Activated CD4-positive, CD25-positive, alpha-beta regulatory T cell treated with anti-CD3 and anti-CD28 coated beads, Interleukin-2, amount 50 U/mL, for 16 hours (primary cell): Measurements from ENCODE around the gene DTYMK.
"Not testable (repeated sequence)": the region's sequence is repeated elsewhere in the genome, so short reads cannot be mapped to it uniquely, and the experiment has no call there.

Experiments used
- DNase-seq: peaks from one replicate; pipeline ENCODE4 v3.0.0-alpha.2; 2020; ENCODE audit warnings: low read depth, low spot score

Gene DTYMK

DNA sequence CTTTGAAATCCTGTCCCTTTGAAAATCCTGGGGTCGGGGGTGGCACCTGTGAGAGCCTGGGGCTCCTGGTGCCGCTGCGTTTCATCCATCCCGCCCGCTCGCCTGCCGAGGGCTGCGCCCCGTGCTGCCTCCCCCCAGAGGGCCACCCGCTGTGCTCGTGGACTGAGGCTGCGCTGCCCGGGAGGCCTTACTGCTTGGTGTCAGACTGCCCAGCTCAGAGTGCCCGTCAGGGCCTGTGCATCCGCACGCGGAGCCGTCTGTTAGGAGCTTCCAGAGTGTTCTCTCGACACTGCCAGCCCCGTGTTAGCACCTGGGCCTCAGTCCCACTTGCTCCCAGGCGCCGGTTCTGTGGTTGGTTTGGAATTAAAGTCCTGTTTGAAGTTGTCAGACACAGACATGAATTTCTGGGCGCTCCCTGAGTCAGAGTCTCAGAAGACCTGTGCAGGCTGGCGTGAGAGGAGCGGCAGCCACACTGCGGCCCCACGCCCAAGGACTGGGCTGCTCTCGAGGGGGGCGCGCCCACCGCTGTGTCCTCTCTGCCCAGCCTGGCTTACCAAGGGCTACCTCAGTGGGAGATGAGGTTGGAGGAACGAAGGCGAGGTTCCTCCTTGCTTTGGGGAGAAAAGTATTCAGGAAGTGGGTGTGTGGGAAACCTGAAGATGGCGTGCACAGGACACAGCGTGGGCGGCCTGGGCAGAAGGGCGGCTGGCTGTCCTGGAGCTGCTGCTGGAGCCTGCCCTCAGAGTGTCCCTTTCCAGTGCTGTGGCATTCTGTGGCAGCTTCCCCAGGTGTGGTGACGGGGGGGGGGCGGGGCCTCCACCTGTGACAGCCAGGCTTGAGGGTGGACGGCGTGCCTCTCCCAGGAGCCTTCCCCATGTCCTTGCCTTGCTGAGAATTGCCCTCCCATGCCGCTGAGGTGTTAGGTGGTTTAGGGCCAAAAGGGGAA is 14.1 kb downstream of the DTYMK start:
- DNase-seq = no peak

DNA sequence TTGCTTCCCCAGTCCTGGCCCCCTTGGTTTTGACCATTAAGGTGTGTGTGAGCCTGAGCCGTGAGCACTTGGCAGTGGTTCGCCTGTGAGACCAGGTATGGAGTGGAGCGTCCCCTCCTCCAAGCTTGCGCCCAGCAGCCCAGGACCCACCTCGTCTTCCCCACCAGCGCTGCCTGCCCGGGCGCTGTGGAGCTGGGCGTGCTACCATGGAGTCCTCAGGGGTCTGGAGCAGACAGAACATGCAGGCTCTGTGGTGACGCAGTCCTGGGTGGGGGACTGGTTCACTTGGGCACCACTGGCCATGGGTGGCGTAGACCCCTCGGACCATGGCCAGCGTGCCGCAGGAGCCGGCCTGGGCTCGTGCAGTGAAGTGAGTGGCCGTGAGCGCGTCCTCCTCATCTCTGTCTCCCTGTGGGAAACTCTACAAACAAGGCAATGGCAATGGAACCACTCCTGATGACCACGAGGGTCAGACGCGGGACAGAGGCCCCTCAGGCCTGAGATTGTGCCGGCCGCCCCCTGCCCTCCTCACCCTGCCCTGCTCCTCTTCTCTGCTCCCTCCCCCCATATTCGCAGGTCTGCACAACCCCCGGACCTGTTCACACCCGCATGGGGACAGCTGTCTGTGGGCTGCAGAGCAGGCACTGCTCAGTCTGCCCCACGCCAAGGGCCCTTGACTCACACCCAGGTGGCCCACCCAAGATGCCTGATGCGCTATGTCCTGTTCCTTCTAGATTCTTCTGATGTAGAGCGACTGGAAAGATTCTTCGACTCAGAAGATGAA is 15.0 kb downstream of the DTYMK start:
- DNase-seq = no peak

DNA sequence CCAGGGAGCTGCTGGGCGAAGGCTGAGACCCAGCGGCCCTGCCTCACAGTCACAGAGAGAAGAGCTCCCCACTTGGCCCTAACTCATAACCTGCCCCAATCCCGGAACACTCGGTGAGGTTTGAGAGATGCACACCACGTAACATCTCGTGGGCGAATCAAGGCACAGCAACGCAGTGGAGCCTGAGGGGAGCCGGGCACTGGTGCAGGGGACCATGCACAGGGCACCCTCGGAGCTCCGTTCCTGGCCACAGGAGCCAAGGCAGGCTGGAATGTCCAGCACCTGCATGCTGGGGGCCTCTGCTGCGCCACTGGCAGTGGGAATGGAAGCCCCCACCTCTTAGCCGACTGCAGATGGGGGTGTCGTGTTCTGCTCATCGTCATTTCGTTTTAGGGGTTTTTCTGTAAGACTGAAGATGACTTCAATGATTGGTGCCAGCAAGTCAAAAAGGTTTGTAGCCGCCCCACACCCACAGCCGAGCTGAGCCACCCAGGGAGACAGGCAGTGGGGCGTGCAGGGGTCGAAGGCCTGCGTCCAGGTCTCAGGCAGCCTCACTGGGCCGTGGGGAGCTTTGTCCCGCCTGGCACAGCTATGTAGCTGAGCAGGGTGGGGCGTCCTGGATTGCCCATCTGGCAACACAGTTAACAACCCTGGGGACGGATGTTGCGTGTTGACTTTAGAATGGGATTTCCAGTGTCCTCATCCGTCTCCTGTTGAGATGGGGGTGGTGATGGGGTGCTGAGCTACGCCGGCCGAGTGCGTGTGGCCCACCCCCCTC is 16.1 kb downstream of the DTYMK start:
- DNase-seq = no peak

DNA sequence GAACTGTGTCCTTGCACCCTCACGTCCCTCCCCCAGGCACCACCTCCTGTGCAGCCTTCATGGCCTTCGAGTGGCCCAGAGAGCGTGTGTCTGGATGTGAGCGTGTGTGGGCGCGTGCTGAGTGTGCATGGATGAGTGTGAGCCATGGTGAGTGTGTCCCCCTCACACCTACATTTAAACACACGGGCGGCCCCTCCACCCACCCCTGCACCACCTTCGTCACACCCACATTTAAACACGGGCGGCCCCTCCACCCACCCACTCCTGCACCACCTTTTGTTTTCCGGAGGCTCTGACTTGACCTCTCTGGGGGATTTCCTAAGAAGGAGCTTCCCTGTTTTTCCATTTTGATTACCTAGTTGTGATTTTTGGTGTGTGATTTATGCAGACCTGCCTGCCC is 17.8 kb downstream of the DTYMK start:
- DNase-seq = no peak

DNA sequence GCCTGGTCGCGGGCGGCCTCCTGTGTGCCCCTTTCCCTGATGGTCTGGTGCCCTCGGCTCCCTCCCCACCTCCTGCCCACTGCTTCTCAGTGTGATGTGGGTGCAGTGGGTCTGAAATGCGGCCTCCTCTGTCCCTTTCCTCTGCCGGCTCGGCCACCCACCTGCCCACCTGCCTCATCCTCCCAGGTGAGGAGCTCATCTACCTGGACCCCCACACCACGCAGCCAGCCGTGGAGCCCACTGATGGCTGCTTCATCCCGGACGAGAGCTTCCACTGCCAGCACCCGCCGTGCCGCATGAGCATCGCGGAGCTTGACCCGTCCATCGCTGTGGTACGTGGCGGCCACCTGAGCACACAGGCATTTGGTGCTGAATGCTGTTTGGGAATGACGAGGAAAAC is 18.3 kb downstream of the DTYMK start:
- no peak for DNase-seq

DNA sequence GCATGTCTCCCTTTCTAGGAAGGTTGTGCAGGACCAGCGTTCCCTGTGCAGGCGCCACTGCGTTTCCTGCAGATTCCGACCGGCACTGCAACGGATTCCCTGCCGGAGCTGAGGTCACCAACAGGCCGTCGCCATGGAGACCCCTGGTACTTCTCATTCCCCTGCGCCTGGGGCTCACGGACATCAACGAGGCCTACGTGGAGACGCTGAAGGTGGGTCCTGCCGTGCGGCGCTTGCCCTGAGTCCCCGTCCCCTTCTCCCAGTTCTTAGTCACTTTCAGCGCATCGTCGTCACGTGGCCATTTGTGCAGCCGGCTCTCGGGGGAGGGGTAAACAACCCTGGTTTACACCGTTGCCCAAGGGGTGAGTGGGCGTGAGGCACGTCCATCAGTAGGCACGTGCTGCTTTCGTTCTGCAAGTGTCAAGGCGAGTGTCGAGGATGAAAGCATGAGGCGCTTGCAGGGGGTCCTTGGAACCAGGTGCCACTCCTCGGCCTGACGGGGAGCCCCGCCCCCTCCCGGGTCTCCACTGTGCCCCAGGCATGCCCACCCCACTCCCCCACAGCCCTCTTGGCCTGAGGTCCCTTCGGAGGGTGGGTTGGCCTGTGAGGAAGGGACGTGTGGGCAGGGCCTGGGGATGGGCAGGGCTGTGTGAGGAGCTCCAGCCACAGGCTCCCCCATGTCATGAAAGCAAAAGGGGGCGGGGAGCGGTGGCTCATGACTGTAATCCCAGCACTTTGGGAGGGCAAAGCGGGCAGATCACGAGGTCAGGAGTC is 19.8 kb downstream of the DTYMK start:
- no peak for DNase-seq

DNA sequence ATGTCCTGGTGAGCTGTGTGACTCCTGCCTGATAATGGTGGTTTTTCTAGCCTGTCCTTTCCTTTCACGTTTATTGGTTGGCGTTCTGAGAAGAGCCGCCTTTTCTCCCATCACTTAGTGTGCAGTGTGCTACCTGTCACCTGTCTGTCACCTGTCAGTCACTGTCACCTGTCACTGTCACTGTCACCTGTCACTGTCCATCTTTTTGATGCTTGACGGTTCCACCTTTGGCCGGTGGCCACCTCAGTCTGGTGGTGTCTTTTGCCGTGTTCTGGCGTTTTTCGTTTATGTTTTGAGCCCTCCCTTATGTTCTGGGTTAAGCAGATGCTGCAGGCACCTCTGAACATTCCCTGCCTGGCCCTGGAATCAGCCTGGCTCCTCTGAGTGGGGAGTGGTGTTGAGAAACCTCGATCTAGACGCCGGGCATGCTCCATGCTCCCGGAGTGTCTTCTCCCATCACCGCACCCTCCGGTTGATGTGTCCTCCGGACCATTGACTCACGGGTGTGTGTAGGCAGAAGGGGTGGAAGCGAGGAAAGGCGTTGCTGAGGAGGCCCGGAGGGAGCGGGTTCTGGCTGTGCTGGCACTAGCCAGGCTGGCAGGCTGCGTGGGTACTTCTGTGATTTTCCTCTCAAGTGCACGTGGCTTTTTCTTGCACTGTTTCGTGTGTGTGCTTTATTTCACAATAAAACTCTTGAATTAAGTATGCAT is 20.7 kb downstream of the DTYMK start:
- no peak for DNase-seq

DNA sequence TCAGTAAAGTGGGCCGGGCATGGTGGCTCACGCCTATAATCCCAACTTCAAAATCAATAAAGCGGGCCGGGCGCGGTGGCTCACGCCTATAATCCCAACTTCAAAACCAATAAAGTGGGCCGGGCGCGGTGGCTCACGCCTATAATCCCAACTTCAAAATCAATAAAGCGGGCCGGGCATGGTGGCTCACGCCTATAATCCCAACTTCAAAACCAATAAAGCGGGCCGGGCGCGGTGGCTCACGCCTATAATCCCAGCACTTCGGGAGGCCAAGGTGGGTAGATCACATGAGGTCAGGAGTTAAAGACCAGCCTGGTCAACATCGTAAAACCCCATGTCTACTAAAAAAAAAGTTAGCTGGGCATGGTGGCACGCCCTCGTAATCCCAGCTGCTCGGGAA is 23.9 kb downstream of the DTYMK start:
- DNase-seq = not testable (repeated sequence)

DNA sequence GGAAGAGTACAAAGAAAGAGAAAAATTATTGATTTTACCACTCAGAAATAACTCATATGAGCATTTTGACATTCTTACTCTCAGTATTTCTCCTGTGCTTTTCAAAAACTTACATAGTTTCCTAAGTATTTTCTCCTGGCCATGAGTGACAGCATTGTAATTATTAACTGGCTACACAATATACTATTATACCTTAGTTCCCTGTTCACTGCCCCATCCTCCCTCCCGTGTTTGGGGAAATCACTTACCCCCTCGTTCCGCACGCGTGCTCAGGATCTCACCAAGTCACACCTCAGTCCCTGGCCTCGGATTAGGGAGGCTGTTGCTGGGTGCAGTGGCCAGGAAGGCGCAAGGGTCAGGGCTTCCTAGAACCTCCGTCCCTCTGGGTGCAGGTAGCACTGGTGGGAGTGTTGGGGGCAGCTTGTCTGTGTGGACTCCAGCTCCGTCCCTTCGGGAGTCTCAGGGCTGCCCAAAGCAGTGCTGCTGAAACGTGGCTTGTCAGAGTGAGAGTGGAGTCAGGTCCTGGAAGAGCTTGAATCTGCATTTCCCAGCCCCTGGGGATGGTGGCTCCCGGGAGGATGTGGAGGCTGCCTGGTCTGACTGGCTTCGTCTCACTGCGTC is 25.9 kb downstream of the DTYMK start:
- DNase-seq = no peak

DNA sequence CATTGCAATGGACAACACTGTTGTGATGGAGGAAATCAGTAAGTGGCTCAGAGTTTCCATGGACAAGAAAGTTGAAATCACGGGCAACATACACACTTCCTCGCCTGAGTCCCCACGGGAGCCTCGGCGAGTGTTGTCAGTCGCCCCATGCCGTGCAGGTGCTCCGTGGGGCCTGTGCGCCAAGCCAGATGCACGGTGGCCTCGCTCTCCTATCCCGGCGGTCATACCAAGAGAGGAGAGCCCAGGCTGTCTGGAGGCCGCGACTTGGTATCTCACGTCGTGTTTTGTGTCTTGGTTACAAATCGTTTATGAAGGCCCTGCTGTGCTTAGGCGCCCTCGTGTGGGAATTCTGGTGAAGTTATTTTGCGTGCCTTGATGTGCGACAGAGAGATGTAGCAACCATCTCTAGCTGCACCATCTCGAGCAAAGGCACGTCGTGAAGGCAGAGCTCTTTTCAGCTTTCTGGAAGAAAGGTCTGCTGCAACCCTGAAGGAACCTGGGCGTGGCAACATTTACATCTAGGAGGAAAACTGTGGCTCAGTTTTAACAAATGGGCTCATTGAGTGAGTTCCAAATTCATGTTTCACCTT is 27.4 kb downstream of the DTYMK start:
- no peak for DNase-seq

DNA sequence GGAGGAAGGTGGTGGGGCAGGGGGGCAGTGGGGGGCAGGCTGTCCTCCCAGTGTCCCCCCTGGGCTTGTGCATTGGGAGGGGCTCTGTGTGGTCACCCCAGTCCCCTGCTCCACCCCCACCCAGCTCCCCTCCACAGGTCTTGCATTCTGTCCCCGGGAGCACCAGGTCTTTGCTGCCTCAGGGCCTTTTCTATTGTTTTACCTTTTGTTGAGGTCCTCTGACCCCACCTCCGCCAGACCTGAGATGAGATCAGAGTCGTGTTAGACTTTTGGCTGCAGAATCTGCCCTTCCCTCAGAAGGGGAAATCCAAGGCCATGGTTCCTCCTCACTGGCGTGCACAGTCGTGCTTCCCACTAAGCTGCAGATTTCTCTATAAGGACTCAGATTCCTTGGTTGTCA is 28.3 kb downstream of the DTYMK start:
- no peak for DNase-seq

DNA sequence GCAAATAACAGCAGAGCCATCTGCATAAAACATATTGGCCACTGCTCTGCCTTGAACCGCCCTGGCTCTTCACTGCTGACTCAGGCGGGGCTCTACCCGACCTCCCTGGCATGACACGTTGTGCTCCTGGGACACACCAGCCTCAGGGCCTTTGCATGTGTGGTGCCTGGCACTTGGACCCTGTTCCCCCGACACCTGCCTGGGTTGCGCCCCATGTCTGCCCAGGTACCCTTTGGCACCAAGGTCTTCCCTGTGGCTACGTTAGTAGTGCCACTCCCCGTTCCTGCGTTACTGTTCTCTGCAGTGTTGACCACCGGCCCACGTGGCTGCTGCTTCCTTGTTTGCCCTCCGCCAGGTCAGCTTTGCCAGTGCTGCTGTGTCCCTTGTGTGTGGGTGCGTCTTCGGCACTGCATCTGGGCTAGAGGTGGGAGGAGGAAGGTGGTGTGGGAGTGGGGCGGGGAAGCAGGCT is 28.8 kb downstream of the DTYMK start:
- no peak for DNase-seq

DNA sequence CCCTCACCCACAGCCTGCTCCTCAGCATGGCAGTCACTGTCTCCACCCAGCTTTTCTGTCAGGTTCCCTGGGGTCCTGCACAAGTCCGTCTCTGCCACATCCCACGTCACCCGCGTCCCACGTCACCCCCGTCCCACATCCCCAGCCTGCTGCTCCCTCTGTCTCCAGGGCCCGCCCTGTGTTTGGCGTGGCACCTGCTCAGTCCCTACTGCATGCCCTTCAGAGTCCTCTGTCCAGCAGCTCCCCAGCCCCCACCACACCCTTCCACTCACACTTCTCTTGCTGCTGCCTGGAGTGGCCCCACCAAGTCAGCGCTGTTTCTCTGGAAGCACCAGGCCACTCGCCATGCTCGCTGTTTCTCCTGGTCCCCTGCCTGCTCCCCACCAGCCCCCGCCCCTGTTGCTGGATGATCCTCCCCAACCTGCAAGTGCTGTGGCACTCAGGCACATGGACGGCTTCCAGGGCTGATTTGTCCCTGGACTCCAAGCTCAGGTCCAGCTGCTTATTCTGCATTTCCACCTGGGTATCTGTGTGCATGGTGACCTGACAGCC is 30.3 kb downstream of the DTYMK start:
- no peak for DNase-seq

DNA sequence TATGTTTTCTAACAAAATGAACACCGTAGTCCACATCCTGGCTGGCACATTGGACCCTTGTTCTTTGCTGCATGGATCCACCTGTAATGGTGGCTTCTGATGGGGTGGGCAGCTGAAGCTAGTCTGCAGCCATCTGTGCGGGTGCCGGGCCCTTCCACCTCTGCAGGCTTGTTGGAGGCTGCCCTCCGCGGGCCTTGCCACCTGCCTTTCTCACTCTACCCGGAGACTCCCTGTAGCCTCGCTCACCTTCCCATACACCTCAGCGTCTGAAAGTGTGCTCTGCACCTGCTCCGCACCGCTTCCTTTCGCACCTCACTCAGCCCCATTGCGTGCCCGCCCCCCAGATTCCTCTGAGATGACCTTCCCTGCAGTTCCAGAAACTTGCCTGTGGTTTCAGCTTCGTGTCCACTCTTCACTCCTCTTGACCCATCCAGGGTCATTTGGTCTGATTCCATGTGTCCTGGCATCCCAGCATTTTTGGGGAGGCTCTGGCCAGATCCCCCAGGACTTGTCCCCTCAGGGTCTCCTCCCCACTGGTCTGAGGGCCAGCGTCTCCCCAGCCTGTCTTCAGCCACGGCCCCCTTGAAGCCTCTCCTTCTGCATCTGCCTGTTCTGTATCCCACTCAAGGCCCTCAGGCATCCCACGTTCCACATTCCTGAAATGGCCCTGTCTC is 31.0 kb downstream of the DTYMK start:
- no peak for DNase-seq

DNA sequence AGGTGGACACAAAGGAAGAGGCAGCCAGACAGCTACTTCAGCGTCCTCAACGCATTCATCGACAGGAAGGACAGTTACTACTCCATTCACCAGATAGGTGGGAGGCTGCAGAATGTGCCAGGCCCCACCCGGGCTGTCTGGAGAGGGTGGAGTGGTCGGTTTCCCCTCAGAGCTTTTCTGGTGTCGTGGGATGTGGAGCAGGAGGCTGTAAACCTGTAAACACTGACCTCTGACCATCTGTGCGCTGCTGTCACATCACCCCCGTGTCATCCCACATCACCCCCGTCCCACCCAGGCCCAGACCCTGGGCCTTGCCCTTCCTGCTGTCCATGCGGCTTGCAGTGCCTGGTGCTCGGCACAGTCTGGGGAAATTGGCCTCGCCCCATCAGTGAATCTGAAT is 32.1 kb downstream of the DTYMK start:
- DNase-seq = no peak

DNA sequence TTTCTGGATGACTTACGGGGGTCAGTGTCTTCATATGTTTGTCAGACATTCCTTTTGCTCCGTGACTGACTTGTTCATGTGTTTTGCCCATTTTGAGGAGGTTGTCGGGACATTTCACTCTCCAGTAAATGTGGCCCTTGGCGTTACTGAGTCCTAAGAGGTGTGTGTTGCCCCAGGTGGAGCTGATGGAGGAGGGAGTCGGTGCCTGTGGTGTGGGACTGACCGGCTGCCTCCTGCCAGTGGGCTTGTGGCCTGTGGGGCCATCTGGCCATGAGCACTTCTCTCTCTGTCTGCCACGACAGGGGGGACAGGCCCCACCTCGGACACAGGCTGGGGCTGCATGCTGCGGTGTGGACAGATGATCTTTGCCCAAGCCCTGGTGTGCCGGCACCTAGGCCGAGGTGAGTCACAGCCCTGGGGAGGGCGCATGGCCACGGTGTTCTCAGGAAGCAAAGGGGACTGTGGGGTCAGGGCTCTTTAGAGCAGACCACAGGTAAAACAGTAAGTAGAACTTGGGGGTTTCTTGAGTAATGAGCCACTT is 33.3 kb downstream of the DTYMK start:
- DNase-seq = no peak

DNA sequence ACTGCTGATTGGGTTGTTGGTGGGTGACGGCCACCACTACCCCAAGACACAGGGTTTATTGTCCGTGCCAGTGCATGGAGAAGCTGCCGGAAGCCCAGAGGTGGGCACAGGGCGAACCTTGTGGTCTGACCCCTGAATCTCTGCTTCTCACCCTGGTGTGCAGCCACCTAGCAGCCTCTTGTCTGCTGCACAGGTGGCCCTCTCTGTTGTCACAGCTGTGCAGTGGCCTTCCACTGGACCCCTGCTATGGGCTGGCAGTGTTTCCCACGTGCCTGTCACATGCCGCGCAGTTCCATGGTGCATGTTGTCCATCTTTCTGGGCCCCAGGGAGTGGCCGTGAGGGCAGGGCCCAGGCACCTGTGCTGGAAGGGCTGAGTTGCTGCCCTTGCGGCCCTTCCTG is 33.9 kb downstream of the DTYMK start:
- no peak for DNase-seq

DNA sequence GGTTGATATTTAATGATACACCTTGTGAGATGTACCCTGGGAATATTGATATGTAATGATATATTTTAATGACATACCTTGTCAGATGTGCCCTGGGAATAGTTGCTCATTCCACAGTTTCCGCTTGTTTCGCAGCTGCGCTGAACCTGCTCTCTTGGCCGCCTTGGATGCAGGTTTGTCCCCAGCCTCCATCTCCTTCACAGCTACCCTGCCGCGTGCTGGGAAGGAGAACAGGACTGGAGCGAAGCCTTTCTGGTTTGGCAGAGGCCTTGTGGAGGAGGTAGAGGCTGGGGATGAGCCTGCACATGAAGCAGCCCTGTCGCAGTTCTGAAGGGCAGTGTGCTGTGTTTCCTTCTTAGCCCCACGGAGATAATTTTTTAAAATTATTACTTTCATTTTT is 34.5 kb downstream of the DTYMK start:
- no peak for DNase-seq

DNA sequence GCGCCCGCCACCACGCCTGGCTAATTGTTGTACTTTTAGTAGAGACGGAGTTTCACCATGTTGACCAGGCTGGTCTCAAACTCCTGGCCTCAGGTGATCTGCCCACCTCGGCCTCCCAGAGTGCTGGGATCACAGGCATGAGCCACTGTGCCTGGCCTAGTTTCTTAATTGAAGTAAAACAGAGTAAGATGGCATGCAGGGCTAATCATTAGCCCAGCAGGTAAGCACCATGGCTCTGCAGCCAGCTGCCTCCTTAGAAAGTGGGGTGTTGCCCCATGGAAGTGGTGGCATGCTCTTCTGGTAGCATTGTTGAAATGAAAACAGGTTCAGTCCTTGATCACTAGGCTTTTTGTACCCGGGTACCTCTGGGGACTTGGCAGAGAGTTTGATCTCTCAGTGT is 36.7 kb downstream of the DTYMK start:
- DNase-seq = no peak
